Thoracic aorta (tissue), 2 donors: ENCODE measurements around the gene C1orf74. TPM values are rescaled to one million over a fixed set of nuclear protein-coding genes. Genes with fewer than 3 reads are reported as not detected.

ENCODE experiments used
- ATAC-seq: fragments of 150-250 bp; one replicate; pipeline ENCODE4 v1.8.0; 2017; ENCODE audit warnings: low read depth; ENCODE audit not compliant: insufficient number of reproducible peaks, low FRiP score
- DNase-seq: peaks from one replicate; pipeline ENCODE4 v3.0.0-alpha.2; 2020; ENCODE audit warnings: low spot score
- H3K27ac ChIP-seq, 2 donors: fragments of 200-600 bp; sonication (generic); 1 replicate in 1 of 2; 2 replicates in 1 of 2; pipeline ENCODE4 v1.5.1; 2016; ENCODE audit warnings: mild to moderate bottlenecking in 2 of 2, moderate library complexity in 2 of 2
- H3K27me3 ChIP-seq: fragments of 200-600 bp; sonication (generic); replicated peaks from 2 replicates; pipeline ENCODE4 v1.6.0; 2016; ENCODE audit warnings: mild to moderate bottlenecking; ENCODE audit not compliant: insufficient read depth
- H3K36me3 ChIP-seq: fragments of 200-600 bp; sonication (generic); one replicate; pipeline ENCODE4 v1.5.1; 2016
- H3K4me1 ChIP-seq, 2 donors: fragments of 200-600 bp; sonication (generic); 1 replicate in 1 of 2; 2 replicates in 1 of 2; pipeline versions ENCODE4 v1.5.1 to v1.6.0; 2016; ENCODE audit warnings: low read depth in 2 of 2, mild to moderate bottlenecking in 1 of 2; ENCODE audit not compliant: control insufficient read depth in 1 of 2
- H3K4me3 ChIP-seq: fragments of 200-600 bp; sonication (generic); 2 replicates; pipeline ENCODE4 v1.5.1; 2016; ENCODE audit warnings: mild to moderate bottlenecking
- H3K9me3 ChIP-seq: fragments of 200-600 bp; sonication (generic); 2 replicates; pipeline ENCODE4 v1.5.1; 2016
- total RNA-seq, 2 donors: library from RNA; depleted of rRNA; stranded (reverse); fragments of >200 nt; gene quantifications; one replicate each; pipeline versions ENCODE4 v1.1.0 to v1.2.3, GENCODE V29; 2016
- TF ChIP-seq, protein P1 (sequence below): fragments of 200-600 bp; sonication (generic); IDR thresholded peaks from one replicate; pipeline ENCODE4 v1.5.1; 2019; ENCODE audit warnings: antibody characterized with exemption

Gene C1orf74
- total RNA-seq, 2 donors from 2014 or later = 1.5 to 1.6 TPM

- peaks cover 0 to under 1% of the 10 kb centered on the region in 2 donors for H3K4me1 ChIP-seq
- no peaks in the 10 kb centered on the region for H3K9me3 ChIP-seq
- DNase-seq (no peak), ATAC-seq (no peak)
- H3K4me3 ChIP-seq = no peak overlapping the region
- H3K36me3 ChIP-seq = no peaks in the 10 kb centered on the region
- no peak overlapping the region for H3K27ac ChIP-seq
- TF ChIP-seq, protein P1, sequence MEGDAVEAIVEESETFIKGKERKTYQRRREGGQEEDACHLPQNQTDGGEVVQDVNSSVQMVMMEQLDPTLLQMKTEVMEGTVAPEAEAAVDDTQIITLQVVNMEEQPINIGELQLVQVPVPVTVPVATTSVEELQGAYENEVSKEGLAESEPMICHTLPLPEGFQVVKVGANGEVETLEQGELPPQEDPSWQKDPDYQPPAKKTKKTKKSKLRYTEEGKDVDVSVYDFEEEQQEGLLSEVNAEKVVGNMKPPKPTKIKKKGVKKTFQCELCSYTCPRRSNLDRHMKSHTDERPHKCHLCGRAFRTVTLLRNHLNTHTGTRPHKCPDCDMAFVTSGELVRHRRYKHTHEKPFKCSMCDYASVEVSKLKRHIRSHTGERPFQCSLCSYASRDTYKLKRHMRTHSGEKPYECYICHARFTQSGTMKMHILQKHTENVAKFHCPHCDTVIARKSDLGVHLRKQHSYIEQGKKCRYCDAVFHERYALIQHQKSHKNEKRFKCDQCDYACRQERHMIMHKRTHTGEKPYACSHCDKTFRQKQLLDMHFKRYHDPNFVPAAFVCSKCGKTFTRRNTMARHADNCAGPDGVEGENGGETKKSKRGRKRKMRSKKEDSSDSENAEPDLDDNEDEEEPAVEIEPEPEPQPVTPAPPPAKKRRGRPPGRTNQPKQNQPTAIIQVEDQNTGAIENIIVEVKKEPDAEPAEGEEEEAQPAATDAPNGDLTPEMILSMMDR = no peak
- no peaks in the 10 kb centered on the region for H3K27me3 ChIP-seq
Measured at GRCh38 chr1:209817691-209818090, 33.3 kb upstream of the C1orf74 start.

DNA sequence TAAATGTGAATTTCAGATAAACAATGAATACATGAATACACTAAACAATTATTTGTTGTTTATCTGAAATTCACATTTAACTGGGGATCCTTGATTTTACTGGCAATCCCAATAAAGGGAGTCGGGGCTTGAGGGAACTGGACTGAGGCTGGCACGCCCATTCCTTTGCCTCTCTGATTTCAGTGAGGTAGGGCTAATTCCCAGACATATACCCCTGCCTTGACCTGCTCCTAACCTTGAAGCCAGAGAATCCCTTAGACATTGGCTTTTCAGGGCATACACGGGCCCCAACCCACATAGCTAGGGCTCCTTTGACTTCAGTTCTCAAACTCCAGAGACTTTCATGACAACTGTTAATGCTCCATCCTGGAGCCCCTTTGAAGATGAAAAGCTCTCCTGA is 32.6 kb upstream of the C1orf74 start:
- no peaks in the 10 kb centered on the region for H3K27me3 ChIP-seq
- DNase-seq (no peak), ATAC-seq (no peak)
- no peak overlapping the region for H3K27ac ChIP-seq
- H3K4me3 ChIP-seq = no peak overlapping the region
- TF ChIP-seq, protein P1 = no peak
- H3K36me3 ChIP-seq = no peaks in the 10 kb centered on the region
- H3K9me3 ChIP-seq = no peaks in the 10 kb centered on the region
- no peaks in the 10 kb centered on the region for H3K4me1 ChIP-seq

DNA sequence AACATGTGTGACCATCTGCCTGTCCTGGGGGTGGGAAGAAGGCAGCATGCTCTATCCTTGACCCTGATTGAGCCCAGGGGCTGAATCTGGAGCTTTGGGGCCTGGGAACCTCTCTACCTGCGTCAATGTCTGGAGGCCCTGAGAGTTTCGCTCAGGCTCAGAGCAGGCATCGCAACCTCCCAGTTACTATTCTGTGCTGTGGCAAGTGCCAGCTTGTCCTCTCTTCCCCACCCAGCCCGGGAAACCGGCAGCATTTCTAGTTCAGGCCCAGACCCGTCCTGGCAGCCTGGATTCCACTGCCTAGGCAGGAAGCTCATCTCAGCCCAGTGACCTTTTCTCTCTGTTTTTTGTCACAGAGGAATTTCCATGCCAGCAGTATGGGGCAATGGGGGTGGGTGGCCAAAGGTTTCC is 31.6 kb upstream of the C1orf74 start:
- TF ChIP-seq, protein P1 = no peak
- Histone ChIP-seq H3K9me3 (no peaks in the 10 kb centered on the region), H3K4me1 (no peaks in the 10 kb centered on the region), H3K27ac (no peak overlapping the region), H3K4me3 (no peak overlapping the region), H3K27me3 (no peaks in the 10 kb centered on the region), H3K36me3 (no peaks in the 10 kb centered on the region)
- DNase-seq = no peak
- no peak for ATAC-seq

DNA sequence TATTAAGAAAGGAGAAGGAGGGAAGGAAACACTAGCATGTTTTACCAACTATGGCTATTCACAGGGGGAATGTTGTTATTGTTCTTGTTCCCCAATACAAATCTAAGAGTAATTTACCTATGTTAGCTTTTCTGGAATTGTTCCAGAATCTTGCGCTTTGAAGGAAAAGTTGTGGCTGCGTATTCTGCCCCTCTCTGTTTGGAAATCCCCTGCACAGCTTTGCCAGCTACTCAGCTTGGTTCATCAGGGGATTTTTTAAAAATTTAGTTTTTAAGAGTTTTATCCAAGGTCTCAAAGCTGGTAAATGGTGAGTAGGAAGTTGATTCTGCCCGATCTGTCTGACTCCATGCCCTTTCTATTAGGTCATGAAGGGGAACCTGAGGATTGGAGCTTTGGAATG is 31.1 kb upstream of the C1orf74 start:
- Histone ChIP-seq H3K4me3 (no peak overlapping the region), H3K9me3 (no peaks in the 10 kb centered on the region), H3K36me3 (no peaks in the 10 kb centered on the region), H3K27ac (no peak overlapping the region), H3K4me1 (no peaks in the 10 kb centered on the region), H3K27me3 (no peaks in the 10 kb centered on the region)
- no peak for ATAC-seq
- DNase-seq = no peak
- TF ChIP-seq, protein P1 = no peak

DNA sequence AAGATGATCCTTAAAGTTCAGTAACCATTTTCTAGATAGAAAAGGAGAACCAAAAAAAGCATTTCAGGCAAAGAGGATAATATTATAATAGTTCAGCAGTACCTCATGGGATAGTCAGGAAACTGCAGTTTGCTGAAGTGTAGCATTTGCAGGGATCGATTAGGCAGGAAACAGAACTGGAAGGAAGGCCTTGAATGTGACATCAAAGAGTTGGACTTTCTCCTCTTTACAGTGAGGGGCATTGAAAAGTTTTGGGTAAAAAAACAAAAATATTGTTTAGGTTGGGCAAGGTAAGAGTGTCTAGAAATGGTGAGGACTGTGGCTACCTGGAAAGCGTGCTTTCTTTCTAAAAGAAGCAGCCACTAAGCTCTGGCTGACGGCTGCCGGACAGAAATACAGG is 29.5 kb upstream of the C1orf74 start:
- Histone ChIP-seq H3K27me3 (no peaks in the 10 kb centered on the region), H3K9me3 (no peaks in the 10 kb centered on the region), H3K36me3 (no peaks in the 10 kb centered on the region), H3K27ac (no peak overlapping the region), H3K4me1 (no peaks in the 10 kb centered on the region), H3K4me3 (no peak overlapping the region)
- no peak for ATAC-seq
- TF ChIP-seq, protein P1 = no peak
- no peak for DNase-seq
